ENCODE measurements around the gene VEGFA. TPM values are rescaled to one million over a fixed set of nuclear protein-coding genes. Genes with fewer than 3 reads are reported as not detected.

Gene VEGFA
- total RNA-seq, 1 donor from 2014 or later = 15.5 TPM

DNA sequence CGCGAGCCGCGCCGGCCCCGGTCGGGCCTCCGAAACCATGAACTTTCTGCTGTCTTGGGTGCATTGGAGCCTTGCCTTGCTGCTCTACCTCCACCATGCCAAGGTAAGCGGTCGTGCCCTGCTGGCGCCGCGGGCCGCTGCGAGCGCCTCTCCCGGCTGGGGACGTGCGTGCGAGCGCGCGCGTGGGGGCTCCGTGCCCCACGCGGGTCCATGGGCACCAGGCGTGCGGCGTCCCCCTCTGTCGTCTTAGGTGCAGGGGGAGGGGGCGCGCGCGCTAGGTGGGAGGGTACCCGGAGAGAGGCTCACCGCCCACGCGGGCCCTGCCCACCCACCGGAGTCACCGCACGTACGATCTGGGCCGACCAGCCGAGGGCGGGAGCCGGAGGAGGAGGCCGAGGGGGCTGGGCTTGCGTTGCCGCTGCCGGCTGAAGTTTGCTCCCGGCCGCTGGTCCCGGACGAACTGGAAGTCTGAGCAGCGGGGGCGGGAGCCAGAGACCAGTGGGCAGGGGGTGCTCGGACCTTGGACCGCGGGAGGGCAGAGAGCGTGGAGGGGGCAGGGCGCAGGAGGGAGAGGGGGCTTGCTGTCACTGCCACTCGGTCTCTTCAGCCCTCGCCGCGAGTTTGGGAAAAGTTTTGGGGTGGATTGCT, 1.3 kb downstream of the VEGFA start:
- no peak for FAIRE-seq
- peak; percentile 60 to 69 for DNase-seq (ENCODE audit: low spot score in 2 of 2)

DNA sequence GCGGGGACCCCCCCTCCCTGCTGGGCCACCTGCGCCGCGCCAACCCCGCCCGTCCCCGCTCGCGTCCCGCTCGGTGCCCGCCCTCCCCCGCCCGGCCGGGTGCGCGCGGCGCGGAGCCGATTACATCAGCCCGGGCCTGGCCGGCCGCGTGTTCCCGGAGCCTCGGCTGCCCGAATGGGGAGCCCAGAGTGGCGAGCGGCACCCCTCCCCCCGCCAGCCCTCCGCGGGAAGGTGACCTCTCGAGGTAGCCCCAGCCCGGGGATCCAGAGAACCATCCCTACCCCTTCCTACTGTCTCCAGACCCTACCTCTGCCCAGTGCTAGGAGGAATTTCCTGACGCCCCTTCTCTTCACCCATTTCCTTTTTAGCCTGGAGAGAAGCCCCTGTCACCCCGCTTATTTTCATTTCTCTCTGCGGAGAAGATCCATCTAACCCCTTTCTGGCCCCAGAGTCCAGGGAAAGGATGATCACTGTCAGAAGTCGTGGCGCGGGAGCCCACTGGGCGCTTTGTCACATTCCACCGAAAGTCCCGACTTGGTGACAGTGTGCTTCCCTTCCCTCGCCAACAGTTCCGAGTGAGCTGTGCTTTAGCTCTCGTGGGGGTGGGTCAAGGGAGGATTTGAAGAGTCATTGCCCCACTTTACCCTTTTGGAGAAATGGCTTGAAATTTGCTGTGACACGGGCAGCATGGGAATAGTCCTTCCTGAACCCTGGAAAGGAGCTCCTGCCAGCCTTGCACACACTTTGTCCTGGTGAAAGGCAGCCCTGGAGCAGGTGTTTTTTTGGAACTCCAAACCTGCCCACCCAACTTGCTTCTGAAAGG, 2.1 kb downstream of the VEGFA start:
- peak; percentile 70 to 74 for DNase-seq (ENCODE audit: low spot score in 2 of 2)
- FAIRE-seq = no peak

DNA sequence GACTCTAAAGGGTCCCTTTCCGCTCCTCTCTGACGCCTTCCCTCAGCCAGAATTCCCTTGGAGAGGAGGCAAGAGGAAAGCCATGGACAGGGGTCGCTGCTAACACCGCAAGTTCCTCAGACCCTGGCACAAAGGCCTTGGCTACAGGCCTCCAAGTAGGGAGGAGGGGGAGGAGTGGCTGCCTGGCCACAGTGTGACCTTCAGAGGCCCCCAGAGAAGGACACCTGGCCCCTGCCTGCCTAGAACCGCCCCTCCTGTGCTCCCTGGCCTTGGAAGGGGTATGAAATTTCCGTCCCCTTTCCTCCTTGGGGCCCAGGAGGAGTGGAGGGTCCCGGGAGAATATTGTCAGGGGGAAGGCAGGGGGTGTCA, 2.7 kb downstream of the VEGFA start:
- FAIRE-seq = no peak
- no peak for DNase-seq (ENCODE audit: low spot score in 2 of 2)

DNA sequence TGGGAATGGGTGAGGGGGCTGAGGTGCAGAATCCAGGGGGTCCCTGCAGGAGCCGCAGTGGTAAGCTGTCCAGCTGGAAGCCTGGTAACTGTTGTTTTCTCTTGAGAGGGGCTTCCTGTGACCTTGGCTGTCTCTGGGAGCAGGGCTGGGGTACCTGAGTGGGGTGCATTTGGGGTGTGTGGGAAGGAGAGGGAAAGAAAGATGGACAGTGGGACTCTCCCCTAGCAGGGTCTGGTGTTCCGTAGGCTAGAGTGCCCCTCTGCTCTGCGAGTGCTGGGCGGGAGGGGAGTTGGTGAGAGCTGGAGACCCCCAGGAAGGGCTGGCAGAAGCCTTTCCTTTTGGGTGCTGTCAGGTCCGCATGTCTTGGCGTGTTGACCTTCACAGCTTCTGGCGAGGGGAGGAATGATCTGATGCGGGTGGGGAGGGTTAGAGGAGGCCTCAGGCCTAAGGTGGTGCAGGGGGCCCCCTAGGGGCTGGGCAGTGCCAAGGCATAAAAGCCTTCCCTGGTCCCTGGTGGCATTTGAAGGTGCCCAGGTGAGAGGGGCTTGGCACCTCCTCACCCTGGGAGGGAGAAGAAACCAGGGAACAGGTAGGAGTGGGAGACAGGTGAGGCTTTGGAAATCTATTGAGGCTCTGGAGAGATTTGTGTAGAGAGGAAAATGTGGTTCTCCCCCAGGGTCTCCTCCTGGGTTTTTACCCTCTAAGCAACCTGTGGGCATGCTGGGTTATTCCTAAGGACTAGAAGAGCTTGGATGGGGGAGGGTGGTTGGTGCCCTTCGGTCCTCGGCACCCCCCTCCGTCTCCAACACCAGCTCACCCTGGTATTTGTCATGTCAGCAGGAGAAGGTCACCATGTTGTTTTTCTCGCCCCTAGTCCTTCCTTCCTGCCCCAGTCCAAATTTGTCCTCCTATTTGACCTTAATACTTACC, 3.3 kb downstream of the VEGFA start:
- DNase-seq (ENCODE audit: low spot score in 2 of 2) (no peak), FAIRE-seq (no peak)

DNA sequence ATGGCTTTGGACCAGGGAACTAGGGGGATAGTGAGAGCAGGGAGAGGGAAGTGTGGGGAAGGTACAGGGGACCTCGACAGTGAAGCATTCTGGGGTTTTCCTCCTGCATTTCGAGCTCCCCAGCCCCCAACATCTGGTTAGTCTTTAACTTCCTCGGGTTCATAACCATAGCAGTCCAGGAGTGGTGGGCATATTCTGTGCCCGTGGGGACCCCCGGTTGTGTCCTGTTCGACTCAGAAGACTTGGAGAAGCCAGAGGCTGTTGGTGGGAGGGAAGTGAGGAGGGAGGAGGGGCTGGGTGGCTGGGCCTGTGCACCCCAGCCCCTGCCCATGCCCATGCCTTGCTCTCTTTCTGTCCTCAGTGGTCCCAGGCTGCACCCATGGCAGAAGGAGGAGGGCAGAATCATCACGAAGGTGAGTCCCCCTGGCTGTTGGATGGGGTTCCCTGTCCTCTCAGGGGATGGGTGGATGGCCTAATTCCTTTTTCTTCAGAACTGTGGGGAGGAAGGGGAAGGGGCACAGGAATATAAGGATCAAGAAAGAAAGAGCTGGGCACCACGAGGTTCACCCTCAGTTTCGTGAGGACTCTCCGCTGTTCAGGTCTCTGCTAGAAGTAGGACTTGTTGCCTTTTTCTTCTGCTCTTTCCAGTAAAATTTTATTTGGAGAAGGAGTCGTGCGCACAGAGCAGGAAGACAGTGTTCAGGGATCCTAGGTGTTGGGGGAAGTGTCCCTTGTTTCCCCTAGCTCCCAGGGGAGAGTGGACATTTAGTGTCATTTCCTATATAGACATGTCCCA, 4.2 kb downstream of the VEGFA start:
- FAIRE-seq = no peak
- no peak for DNase-seq (ENCODE audit: low spot score in 2 of 2)

DNA sequence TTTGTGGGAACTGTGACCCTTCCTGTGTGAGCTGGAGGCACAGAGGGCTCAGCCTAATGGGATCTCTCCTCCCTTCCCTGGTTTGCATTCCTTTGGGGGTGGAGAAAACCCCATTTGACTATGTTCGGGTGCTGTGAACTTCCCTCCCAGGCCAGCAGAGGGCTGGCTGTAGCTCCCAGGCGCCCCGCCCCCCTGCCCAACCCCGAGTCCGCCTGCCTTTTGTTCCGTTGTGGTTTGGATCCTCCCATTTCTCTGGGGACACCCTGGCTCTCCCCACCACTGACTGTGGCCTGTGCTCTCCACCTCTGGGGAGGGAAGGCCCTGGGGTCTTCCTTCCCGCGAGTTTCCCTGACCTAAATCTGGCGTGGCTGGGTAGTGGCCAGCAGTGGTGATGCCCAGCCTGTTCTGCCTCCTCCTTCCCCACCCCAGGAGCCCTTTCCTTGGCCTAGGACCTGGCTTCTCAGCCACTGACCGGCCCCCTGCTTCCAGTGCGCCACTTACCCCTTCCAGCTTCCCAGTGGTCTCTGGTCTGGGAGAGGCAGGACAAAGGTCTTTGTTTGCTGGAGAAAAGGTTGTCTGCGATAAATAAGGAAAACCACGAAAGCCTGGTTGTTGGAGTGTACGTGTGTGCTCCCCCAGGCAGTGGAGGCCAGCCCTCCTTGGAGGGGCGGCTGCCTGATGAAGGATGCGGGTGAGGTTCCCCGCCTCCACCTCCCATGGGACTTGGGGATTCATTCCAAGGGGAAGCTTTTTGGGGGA, 4.9 kb downstream of the VEGFA start:
- FAIRE-seq (no peak), DNase-seq (ENCODE audit: low spot score in 2 of 2) (peak; percentile 75 to 88)

DNA sequence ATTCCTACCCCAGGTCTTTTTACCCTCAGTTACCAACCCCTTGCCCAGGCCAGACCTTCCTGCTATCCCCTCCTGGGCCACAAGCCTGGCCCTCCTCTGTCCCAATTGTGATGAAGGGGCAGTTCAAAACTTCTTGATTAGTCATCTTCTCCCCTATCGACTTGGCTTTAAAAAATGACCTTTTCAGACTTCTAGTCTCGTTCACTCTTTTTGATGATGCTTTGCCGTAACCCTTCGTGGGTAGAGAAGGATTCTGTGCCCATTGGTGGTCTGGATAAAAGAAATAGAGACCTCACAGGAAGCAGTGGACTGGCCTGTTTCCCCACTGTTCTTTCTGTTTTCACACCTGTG, 5.5 kb downstream of the VEGFA start:
- no peak for FAIRE-seq

DNA sequence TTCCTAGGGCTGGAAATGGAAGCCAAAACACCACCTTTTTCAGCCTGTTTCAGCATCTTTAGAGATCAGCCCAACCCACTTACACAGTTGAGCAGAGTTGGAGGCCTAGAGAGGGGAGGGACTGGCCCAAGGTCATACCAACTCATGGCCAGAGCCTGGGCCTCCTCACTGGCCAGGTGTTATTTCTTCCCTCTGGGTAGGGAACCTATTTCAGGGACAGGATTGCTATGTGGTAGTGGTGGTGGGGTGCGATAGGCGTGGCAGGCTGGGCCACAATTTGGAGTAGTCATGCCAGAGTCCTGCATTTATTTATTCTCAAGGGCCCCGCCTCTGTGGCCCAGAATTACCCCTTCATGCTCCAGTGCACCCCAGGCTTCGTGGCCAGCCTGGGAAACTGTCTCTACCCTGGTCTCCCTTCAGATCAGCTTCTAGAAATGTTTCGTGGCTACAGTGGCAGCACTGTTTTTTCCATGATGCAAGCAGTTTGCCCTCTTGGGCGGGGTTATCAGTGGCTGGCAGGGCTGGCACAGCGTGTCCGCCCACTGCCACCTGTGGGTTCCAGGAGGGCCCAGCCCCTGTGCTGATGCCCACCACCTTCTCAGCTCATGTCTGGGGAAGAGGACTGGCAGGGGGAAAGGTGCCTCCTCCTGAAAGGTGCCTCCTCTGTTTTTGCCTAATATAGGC, 6.2 kb downstream of the VEGFA start:
- no peak for FAIRE-seq
- DNase-seq (ENCODE audit: low spot score in 2 of 2) = no peak

More for the DNA sequence above, 5.5 kb downstream of the VEGFA start:
- no peak for DNase-seq (ENCODE audit: low spot score in 2 of 2)

DNA sequence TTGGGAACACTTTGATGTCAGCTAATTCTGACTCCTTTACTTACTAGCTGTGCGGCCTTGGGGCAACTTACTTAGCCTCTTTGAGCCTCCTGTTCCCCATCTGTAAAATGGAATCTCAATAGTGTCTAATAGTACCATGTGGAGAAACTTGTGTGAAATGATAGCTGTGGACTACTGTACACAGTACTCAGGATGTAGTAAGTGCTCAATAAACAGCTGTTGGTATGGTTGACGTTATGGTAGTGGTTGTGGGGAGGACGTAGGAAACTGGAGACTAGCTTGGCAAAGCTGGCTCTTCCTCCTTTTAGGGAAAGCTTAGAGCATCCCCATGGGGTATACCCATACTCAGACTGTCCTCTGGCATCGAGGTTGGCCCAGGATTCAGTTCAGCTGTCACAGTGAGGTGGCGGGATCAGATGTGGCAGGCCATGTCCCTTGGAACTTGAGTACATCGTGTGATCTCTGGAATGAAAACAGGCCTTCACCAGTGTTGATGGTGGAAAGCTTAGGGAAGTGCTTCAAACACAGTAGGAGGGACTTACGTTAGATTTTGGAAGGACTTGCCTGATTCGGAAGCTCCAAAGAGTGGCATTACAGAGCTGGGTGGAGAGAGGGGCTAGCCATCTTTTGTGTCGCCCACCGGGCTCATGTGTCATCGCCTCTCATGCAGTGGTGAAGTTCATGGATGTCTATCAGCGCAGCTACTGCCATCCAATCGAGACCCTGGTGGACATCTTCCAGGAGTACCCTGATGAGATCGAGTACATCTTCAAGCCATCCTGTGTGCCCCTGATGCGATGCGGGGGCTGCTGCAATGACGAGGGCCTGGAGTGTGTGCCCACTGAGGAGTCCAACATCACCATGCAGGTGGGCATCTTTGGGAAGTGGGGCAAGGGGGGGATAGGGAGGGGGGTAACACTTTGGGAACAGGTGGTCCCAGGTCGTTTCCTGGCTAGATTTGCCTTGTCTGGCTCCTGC, 7.1 kb downstream of the VEGFA start:
- no peak for DNase-seq (ENCODE audit: low spot score in 2 of 2)

DNA sequence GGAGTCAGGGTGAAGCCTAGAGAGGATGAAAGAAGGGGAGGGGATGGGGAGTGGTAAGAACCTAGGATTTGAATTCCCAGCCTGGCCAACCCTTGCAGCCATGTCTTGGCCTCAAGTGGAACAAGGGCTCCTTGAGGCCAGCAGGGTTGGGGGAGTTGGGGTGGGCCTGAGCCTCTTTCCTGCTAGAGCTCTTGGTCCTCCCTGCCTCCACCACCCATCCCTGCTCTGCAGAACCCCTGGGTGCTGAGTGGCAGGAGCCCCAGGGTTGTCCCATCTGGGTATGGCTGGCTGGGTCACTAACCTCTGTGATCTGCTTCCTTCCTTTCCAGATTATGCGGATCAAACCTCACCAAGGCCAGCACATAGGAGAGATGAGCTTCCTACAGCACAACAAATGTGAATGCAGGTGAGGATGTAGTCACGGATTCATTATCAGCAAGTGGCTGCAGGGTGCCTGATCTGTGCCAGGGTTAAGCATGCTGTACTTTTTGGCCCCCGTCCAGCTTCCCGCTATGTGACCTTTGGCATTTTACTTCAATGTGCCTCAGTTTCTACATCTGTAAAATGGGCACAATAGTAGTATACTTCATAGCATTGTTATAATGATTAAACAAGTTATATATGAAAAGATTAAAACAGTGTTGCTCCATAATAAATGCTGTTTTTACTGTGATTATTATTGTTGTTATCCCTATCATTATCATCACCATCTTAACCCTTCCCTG, 8.3 kb downstream of the VEGFA start:
- DNase-seq (ENCODE audit: low spot score in 2 of 2) (no peak), FAIRE-seq (no peak)

More for the DNA sequence above, 7.1 kb downstream of the VEGFA start:
- no peak for FAIRE-seq

DNA sequence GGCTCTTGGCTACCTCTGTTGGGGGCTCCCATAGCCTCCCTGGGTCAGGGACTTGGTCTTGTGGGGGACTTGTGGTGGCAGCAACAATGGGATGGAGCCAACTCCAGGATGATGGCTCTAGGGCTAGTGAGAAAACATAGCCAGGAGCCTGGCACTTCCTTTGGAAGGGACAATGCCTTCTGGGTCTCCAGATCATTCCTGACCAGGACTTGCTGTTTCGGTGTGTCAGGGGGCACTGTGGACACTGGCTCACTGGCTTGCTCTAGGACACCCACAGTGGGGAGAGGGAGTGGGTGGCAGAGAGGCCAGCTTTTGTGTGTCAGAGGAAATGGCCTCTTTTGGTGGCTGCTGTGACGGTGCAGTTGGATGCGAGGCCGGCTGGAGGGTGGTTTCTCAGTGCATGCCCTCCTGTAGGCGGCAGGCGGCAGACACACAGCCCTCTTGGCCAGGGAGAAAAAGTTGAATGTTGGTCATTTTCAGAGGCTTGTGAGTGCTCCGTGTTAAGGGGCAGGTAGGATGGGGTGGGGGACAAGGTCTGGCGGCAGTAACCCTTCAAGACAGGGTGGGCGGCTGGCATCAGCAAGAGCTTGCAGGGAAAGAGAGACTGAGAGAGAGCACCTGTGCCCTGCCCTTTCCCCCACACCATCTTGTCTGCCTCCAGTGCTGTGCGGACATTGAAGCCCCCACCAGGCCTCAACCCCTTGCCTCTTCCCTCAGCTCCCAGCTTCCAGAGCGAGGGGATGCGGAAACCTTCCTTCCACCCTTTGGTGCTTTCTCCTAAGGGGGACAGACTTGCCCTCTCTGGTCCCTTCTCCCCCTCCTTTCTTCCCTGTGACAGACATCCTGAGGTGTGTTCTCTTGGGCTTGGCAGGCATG, 9.2 kb downstream of the VEGFA start:
- FAIRE-seq = no peak
- DNase-seq (ENCODE audit: low spot score in 2 of 2) = no peak

DNA sequence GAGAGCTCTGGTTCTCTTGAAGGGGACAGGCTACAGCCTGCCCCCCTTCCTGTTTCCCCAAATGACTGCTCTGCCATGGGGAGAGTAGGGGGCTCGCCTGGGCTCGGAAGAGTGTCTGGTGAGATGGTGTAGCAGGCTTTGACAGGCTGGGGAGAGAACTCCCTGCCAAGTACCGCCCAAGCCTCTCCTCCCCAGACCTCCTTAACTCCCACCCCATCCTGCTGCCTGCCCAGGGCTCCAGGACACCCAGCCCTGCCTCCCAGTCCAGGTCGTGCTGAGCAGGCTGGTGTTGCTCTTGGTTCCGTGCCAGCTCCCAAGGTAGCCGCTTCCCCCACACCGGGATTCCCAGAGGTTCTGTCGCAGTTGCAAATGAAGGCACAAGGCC, 9.8 kb downstream of the VEGFA start:
- no peak for DNase-seq (ENCODE audit: low spot score in 2 of 2)
- FAIRE-seq = no peak

DNA sequence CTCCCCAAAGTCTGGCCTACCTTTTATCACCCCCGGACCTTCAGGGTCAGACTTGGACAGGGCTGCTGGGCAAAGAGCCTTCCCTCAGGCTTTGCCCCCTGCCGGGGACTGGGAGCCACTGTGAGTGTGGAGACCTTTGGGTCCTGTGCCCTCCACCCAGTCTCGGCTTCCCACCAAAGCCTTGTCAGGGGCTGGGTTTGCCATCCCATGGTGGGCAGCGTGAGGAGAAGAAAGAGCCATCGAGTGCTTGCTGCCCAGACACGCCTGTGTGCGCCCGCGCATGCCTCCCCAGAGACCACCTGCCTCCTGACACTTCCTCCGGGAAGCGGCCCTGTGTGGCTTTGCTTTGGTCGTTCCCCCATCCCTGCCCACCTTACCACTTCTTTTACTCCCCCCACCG, 10.3 kb downstream of the VEGFA start:
- FAIRE-seq = no peak
- no peak for DNase-seq (ENCODE audit: low spot score in 2 of 2)

DNA sequence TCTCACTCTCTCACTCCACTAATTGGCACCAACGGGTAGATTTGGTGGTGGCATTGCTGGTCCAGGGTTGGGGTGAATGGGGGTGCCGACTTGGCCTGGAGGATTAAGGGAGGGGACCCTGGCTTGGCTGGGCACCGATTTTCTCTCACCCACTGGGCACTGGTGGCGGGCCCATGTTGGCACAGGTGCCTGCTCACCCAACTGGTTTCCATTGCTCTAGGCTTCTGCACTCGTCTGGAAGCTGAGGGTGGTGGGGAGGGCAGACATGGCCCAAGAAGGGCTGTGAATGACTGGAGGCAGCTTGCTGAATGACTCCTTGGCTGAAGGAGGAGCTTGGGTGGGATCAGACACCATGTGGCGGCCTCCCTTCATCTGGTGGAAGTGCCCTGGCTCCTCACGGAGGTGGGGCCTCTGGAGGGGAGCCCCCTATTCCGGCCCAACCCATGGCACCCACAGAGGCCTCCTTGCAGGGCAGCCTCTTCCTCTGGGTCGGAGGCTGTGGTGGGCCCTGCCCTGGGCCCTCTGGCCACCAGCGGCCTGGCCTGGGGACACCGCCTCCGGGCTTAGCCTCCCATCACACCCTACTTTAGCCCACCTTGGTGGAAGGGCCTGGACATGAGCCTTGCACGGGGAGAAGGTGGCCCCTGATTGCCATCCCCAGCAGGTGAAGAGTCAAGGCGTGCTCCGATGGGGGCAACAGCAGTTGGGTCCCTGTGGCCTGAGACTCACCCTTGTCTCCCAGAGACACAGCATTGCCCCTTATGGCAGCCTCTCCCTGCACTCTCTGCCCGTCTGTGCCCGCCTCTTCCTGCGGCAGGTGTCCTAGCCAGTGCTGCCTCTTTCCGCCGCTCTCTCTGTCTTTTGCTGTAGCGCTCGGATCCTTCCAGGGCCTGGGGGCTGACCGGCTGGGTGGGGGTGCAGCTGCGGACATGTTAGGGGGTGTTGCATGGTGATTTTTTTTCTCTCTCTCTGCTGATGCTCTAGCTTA, 11.2 kb downstream of the VEGFA start:
- FAIRE-seq (no peak), DNase-seq (ENCODE audit: low spot score in 2 of 2) (no peak)

Data from frontal cortex (tissue), 4 donors.